Retinal pigment epithelial cell (primary cell): ENCODE measurements around the gene CDK14.
A peak's percentile ranks its signal among the peaks of the same experiment; 100 is the strongest.
"Not testable (repeated sequence)": the region's sequence is repeated elsewhere in the genome, so short reads cannot be mapped to it uniquely, and the experiment has no call there.

Experiments
- DNase-seq: peaks from one replicate; pipeline ENCODE4 v3.0.0-alpha.2; 2010; ENCODE audit warnings: low read depth
- H3K4me3 ChIP-seq: 2 replicates; pipeline ENCODE4 v1.5.1; 2011; ENCODE audit warnings: mild to moderate bottlenecking, low read length, control low read depth, moderate library complexity
- CTCF ChIP-seq: conservative IDR thresholded peaks from 2 replicates; pipeline ENCODE4 v1.5.1; 2011; ENCODE audit warnings: low read depth, low read length, control low read depth, inconsistent platforms

Gene CDK14

GRCh38 chr7:90797596-90797995 lies 201.5 kb downstream of the CDK14 start:
- TF ChIP-seq CTCF = no peak
- no peak for DNase-seq
- H3K4me3 ChIP-seq = no peak overlapping the region

DNA sequence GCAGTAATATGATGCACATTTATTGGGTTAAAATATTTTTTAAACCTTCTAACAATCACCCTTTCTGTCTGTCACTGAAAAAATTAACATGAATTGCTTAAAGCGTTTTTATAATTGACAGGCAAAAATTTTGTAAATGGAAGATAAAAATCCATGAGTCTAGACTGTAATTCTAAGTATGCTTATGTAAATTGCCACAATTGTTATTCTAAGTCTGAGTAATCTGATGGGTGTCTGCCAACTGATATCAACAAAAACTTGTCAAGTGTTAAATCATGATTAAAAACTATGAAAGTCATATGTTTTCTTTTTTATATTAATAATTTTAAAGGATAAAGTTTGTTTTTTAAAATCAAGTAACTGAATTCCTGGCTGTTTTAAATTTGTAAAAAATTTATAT lies 208.2 kb downstream of the CDK14 start:
- peak; percentile 39 for DNase-seq
- no peak overlapping the region for H3K4me3 ChIP-seq
- no peak for TF ChIP-seq CTCF

DNA sequence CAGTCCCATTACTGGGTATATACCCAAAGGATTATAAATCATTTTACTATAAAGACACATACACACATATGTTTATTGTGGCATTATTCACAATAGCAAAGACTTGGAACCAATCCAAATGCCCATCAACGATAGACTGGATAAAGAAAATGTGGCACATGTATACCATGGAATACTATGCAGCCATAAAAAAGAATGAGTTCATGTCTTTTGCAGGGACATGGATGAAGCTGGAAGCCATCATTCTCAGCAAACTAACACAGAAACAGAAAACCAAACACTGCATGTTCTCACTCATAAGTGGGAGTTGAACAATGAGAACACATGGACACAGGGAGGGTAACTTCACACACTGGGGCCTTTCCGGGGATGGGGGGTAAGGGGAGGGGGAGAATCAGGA lies 219.4 kb downstream of the CDK14 start:
- not testable (repeated sequence) for DNase-seq, H3K4me3 ChIP-seq

GRCh38 chr7:90816511-90817142 lies 220.5 kb downstream of the CDK14 start:
- H3K4me3 ChIP-seq = no peak overlapping the region
- DNase-seq = peak; percentile 98
- no peak for TF ChIP-seq CTCF

GRCh38 chr7:90817151-90817550 lies 221.0 kb downstream of the CDK14 start:
- DNase-seq = no peak
- TF ChIP-seq CTCF = no peak
- no peak overlapping the region for H3K4me3 ChIP-seq

DNA sequence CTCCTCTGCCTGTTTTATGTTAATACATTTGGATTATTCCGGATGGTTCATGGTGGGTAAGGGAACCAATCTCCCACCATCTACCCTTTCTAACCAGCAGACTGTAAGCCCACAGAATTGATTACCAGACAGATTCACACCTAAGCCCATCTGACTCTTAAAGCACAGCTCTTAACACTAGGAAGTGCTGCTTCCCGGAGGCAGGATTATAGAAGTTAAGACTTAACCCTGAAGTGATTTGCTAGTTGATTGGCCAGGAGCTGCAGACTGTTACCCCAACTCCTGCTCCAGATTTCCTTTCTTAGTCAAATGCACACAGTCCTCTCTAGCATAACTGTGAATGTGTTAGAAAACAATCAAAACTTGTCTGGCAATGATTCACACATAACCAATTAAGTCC lies 221.7 kb downstream of the CDK14 start:
- peak; percentile 89 for DNase-seq
- H3K4me3 ChIP-seq = no peak overlapping the region
- no peak for TF ChIP-seq CTCF

GRCh38 chr7:90818341-90818740 lies 222.2 kb downstream of the CDK14 start:
- no peak for TF ChIP-seq CTCF
- DNase-seq = no peak
- H3K4me3 ChIP-seq = no peak overlapping the region
